GM06990 (cell line): ENCODE measurements around the gene TRMU.
"Not testable (repeated sequence)": the region's sequence is repeated elsewhere in the genome, so short reads cannot be mapped to it uniquely, and the experiment has no call there.

Experiments
- DNase-seq: peaks from one replicate; pipeline ENCODE4 v3.0.0-alpha.2; 2011; ENCODE audit not compliant: insufficient read length; ENCODE audit errors: extremely low read depth
- H3K27me3 ChIP-seq: replicated peaks from 2 replicates; pipeline ENCODE4 v1.6.0; 2011; ENCODE audit warnings: low read length; ENCODE audit not compliant: control insufficient read depth, insufficient read depth
- H3K36me3 ChIP-seq: 2 replicates; pipeline ENCODE4 v1.5.1; 2011; ENCODE audit warnings: low read length; ENCODE audit not compliant: control insufficient read depth, insufficient read depth
- H3K4me3 ChIP-seq: replicated peaks from 2 replicates; pipeline ENCODE4 v1.5.1; 2011; ENCODE audit warnings: low read depth, mild to moderate bottlenecking, control low read depth, low read length
- TF ChIP-seq, protein P1 (sequence below): IDR thresholded peaks from 2 replicates; pipeline ENCODE4 v1.5.1; 2011; ENCODE audit warnings: low read length, control low read depth, mild to moderate bottlenecking, inconsistent platforms; ENCODE audit not compliant: insufficient read depth, poor library complexity, severe bottlenecking

Gene TRMU

DNA sequence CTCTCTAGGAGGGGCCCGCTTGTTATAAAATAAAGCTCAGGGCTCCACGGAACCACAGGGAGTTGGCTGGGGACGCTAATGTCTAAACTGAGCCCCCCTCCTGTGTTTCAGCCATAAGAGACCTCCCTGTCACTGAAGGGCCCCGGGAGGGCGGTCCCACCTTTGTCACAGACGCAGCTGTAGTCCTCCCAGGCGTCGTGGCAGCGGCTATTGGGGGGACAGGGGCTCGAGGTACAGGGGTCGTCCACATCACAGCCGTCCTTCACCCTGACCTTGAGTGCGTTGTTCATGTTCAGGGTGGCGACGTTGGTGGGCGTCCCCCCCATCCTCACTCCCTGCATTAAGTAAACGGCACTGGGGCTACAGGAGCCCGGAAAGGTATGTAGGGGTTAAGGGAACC, 62.0 kb downstream of the TRMU start:
- Histone ChIP-seq H3K36me3 (no peaks in the 10 kb centered on the region), H3K27me3 (no peaks in the 10 kb centered on the region), H3K4me3 (no peak overlapping the region)
- TF ChIP-seq, protein P1, sequence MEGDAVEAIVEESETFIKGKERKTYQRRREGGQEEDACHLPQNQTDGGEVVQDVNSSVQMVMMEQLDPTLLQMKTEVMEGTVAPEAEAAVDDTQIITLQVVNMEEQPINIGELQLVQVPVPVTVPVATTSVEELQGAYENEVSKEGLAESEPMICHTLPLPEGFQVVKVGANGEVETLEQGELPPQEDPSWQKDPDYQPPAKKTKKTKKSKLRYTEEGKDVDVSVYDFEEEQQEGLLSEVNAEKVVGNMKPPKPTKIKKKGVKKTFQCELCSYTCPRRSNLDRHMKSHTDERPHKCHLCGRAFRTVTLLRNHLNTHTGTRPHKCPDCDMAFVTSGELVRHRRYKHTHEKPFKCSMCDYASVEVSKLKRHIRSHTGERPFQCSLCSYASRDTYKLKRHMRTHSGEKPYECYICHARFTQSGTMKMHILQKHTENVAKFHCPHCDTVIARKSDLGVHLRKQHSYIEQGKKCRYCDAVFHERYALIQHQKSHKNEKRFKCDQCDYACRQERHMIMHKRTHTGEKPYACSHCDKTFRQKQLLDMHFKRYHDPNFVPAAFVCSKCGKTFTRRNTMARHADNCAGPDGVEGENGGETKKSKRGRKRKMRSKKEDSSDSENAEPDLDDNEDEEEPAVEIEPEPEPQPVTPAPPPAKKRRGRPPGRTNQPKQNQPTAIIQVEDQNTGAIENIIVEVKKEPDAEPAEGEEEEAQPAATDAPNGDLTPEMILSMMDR = no peak
- no peak for DNase-seq

DNA sequence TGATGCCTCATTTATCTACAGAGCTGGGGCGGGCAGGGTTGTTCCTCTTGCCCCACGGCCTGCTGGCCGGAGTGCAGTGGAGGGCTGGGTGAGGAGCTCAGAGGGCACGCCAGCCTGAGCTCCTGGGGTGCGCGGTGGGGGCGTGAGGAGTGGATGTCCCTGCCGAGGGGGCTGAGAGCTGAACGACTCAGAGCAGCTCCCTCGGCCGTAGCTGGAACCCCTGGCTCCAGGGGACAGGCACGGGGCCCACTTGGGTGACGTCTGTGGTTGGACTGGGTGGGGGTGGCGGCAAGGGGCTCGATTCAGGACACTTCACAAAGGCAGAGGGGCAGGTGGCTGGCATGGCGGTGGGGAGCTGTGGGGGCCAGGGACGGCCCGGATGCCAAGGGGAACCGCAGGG, 62.4 kb downstream of the TRMU start:
- no peaks in the 10 kb centered on the region for H3K27me3 ChIP-seq

GRCh38 chr22:46399251-46400024, 63.9 kb downstream of the TRMU start:
- DNase-seq = no peak
- Histone ChIP-seq H3K27me3 (no peaks in the 10 kb centered on the region), H3K4me3 (no peak overlapping the region), H3K36me3 (no peaks in the 10 kb centered on the region)
- TF ChIP-seq, protein P1 = no peak

More for the DNA sequence above, 62.4 kb downstream of the TRMU start:
- no peak overlapping the region for H3K4me3 ChIP-seq
- no peak for DNase-seq
- no peaks in the 10 kb centered on the region for H3K36me3 ChIP-seq
- TF ChIP-seq, protein P1 = no peak

DNA sequence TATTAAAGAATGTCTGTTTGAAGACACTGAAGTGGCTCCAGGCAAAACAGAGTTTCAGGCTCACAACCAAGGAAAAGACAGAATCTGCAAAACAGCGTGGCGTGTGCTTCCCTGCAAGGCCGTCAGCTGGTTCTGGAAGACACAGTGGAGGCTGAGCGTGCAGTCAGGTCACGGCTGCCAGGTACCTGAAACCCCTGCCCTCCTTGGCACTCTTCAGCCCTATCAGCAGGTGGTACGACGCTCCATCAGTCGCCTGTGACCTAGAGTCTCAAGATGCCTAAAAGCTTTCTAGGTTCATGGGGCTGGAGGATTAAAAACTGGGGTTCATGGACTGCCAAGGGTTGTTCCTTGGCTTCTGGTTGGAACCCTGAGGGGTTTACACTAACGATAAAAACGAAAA, 65.9 kb downstream of the TRMU start:
- TF ChIP-seq, protein P1 = no peak
- H3K36me3 ChIP-seq = no peaks in the 10 kb centered on the region
- H3K4me3 ChIP-seq = no peak overlapping the region
- H3K27me3 ChIP-seq = no peaks in the 10 kb centered on the region
- DNase-seq = no peak

DNA sequence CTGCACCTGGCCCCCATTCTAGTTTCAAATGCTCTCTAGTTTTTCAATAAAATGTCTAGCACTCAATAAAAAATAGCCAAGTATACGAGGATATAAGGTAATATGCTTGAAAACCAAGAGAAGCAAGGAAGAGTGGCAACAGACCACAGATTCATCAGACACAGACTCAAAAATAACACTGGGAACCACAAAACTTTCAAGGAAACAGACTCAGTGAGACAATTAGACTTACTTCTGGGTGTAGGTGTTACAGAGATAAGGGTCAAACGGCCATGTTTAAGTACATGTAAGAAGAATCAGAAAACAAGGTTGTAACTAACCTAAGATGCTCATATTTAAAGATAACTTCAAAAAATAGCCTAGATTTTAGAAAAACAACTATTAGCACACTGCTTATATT, 67.0 kb downstream of the TRMU start:
- TF ChIP-seq, protein P1 = no peak
- H3K36me3 ChIP-seq = no peaks in the 10 kb centered on the region
- no peaks in the 10 kb centered on the region for H3K27me3 ChIP-seq
- H3K4me3 ChIP-seq = no peak overlapping the region
- no peak for DNase-seq

DNA sequence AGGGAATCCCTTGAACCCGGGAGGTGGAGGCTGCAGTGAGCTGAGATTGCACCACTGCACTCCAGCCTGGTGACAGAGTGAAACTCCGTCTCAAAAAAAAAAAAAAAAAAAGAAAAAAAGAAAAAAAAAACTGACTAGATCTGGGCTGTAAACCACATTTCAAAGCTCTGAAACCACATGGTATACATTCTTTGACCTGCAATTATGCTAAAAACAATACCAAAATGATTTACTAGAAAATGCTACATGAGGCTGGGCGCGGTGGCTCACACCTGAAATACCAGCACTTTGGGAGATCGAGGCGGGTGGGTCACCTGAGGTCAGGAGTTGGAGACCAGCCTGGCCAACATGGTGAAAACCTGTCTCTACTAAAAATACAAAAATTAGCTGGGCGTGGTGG, 68.4 kb downstream of the TRMU start:
- H3K36me3 ChIP-seq, H3K27me3 ChIP-seq, H3K4me3 ChIP-seq, DNase-seq: not testable (repeated sequence)
